GM15510 (cell line): ENCODE measurements around the gene MYRFL.

Experiments used
- POLR2A ChIP-seq: IDR thresholded peaks from 3 replicates; pipeline ENCODE4 v1.6.1; 2011; ENCODE audit warnings: borderline replicate concordance; ENCODE audit not compliant: insufficient read length; ENCODE audit errors: extremely low read depth

MYRFL gene

DNA sequence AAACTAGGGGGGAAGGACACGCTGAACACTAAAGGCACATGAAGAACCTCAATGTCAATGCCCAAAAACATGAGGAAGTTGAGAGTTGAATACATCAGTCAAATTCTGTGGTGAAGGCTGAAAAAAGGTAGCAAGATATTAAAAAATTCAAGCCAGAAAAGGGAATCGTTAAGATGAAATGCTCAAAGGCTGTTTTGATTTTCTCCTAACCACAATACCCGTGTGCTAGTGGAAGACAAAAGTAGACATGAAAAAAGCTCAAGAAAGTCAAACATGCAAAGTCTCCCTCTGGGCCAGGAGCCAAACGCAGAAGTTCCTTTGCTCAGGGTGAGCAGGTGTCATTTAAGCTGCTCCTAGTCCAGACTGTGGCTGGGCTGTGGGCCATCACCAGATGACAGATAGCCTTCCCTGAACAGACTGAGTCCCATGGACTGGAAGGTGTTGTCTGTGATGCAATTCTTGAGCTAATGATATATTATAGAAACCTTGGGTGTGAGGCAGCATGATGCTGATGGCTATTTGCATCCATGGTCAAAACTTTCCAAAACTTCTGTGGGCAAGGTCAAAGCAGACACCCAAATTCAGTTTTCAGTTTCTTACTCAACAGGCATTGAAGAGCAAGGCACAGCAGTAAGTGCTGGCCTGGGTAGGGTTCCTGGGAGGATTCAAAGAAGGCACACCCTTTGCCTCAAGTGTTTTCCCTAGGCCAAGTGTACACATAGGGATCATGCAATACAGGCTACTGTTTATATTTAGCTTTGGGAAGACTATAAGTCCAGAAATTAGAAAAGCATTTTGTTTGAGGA, 81.6 kb downstream of the MYRFL start:
- TF ChIP-seq POLR2A, result no peak

DNA sequence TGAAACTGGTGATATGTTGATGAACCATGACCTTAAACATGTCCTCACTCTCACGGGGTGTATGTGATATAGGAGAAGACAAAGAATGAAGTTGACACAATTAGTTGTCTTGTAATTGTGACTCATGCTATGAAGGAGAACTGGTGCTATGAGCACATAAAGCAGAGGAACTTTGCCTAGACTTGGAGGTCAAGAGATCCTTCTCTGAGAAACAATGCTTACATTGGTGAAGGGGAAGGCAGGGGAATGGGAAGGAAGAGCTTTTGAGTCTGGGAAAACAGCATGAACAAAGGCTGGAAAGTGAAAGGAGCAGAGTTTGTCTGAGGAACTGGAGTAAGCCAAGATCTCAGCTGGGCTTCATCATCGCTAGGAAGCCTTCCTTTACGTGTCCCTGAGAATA, 83.2 kb downstream of the MYRFL start:
- no peak for TF ChIP-seq POLR2A

DNA sequence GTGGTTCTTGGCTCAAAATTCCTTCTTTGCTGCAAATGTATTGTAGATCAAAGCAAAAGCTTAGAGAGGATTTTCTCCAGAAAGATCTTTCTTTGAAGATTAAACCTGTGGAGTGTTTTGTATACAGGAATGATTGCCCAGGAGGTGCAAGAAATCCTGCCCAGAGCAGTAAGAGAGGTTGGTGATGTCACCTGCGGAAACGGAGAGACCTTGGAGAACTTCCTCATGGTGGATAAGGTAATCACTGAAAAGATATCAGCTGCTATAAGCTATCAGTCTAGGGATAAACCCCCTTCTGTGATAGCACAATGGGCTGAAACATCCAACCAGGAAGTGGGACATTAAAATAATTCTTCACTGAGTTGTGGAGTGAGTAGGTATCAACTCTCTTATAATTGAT, 85.7 kb downstream of the MYRFL start:
- TF ChIP-seq POLR2A, result no peak

DNA sequence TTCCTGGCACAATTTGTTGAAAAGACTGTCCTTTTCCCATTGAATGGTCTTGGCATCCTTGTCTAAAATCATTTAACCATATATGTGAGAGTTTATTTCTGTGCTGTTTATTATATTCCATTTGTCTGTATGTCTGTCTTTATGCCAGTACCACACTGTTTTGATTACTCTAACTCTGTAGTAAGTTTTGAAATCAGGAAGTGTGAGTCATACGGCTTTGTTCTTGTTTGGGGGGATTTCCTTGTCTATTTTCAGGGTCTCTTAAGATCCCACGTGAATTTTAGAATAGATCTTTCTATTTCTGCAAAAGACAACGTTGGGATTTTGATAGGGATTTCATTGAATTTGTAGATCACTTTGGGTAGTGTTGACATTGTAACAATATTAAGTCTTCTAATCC, 88.5 kb downstream of the MYRFL start:
- no peak for TF ChIP-seq POLR2A

DNA sequence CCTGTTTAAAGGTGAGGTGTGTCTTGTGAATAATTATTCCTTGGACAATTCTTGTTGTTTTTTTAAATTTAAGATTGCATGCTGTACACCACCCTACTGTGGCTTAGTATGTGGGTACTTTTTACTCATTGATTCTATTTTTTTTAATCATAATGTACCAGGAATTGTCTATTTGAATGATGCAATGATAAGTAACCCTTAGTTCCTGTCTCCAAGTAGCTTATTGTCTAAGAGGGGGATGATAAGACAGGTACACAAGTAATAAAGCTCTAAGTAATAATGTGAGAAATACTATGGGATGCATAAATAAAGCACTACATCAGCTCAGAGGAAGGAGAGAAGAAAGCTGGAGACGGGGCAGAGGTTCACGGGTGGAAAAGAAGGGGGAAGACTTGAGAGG, 90.9 kb downstream of the MYRFL start:
- TF ChIP-seq POLR2A, result no peak

- TF ChIP-seq POLR2A, result no peak
These were observed 91.7 kb downstream of the MYRFL start for GRCh38 chr12:69916544-69917235.

- no peak for TF ChIP-seq POLR2A
These were observed 93.3 kb downstream of the MYRFL start for GRCh38 chr12:69918287-69918686.

DNA sequence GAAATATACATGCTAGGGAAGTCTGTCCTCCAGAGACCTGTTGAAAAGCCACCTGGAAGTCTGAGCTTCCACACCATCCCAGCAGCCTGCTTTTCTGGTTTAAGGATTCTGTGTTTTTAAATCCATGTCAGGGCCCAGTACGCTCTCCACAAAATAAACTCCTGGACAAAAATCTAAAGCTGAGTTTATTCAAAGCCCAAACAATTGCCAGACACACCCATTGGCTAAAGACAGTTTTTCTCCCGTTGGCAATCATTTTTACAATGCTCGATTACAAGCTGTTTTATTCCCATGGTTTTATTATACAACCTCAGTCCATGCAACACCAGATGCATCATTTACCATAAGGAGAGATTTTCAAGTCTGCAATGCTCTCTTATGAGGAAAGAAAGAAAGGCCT, 94.5 kb downstream of the MYRFL start:
- TF ChIP-seq POLR2A, result no peak

- TF ChIP-seq POLR2A, result no peak
These were observed 96.8 kb downstream of the MYRFL start for GRCh38 chr12:69921831-69922230.

DNA sequence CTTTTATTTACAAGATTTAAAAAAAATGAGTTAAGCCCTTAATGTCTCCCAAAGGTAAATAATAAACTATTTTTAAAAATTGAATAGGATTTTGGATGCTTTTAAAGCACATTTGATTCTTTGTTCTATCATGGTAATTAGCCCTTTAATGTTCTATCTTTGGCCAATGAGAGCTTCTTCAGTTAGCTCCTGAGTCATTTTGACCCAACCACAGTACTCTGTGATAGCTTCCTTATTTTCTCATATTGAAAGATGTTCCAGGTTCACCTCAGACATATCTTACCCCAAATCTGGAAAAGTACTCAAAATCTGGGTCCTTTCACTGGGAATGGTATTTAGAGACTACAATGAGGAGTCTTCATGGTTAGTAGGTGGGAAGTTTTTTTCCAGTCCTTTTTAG, 98.0 kb downstream of the MYRFL start:
- TF ChIP-seq POLR2A, result no peak

DNA sequence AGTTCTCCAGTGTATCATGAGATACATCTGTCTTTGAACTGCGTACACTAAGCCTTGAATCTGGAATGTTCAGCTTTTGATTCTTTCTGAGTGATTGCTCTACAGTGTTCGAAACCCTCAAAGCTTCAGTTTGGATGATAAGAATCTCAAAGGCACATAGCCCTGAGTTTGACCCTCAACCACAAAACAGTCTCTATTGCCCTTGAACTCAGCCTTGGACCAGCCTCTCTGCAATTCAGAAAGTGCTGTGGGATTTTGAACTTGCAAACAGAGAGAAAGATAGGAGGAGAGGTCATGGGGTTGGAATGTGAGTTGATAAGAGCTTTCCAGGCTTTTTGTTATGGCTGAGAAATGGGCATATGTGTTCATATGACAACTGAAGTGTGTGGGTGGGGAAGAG, 100.3 kb downstream of the MYRFL start:
- TF ChIP-seq POLR2A, result no peak

GRCh38 chr12:69927164-69927563, 102.1 kb downstream of the MYRFL start:
- TF ChIP-seq POLR2A, result no peak

DNA sequence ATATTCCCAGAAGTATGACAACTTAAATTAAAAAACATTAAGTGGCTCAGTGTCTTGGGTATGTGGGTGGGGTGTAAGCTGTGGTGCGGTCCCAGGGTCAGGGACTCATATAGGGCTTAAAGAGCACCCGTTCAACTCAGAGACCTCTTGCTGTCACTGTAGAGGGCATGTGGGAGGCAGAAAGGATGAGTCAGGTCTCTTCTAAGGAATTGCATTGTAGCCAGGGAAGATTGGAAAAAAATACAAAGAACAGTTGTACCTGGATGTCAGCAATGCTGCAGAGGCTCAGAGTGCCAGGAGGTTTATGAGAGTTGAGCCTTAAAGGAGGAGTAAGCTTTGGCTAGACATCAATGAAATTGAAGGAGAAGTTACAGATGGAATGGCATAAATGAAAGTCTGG, 104.1 kb downstream of the MYRFL start:
- TF ChIP-seq POLR2A, result no peak

DNA sequence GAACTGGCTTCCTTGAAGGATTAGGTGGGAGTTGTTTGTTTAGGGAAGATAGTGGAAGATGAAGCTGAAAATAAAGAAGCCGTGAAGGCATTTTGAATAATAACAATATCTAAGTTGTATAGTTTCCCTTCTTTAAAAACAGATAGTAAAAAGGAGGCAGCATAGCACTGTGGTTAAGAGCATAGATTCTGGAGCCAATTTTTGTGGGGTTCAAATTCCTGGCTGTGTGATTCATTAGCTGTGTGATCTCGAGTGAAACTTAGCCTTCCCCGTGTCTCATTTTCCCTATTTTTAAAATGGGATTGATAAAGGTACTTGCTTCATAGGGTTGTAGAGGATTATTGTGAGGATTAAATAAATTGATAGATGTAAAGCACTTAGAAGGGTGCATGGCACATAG, 104.5 kb downstream of the MYRFL start:
- TF ChIP-seq POLR2A, result no peak

GRCh38 chr12:69931569-69931968, 106.5 kb downstream of the MYRFL start:
- TF ChIP-seq POLR2A, result no peak

DNA sequence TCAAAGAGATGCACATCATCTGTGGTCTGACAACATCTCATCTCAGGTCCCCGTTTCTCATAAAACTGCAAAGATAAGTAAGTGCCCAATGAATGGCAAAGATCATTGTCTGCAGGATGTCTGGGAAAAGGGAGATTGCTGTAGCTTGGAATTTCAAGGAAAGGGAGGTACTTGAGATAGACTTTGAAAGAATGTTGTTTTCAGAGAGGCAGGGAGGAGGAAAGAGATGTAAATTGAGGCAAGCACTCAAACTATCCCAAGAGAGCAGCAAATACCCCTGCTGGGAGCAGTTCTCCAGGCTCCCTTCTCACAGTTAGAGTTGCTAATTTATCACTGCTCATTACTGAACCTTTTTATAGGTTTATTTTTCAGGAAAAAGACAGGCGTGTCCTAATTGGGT, 107.1 kb downstream of the MYRFL start:
- TF ChIP-seq POLR2A, result no peak
